GDM1 (cell line): ENCODE results near the gene DSCAML1.

Source experiments
- DNase-seq: peaks from one replicate; lab custom pipeline; 2025; lab: John Stamatoyannopoulos, UW

DSCAML1 gene

DNA sequence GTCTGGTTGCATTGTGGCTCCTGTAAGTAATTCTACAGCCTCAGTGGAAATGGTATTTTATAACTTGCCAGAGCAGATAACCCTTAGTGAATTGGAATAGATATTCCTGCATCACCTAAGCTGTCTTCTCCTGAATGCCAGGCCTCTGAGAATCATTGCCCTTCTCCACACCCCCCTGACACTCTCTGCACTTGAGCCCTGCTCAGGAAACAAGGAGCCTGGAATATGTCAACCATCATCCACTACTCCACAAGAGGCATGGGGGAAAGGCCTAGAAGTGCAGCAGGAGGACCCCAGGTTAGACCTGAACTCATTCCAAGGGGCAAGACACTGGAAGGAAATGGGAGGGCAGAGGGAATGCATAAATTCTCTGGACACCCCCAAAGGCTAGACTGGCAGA lies 72.4 kb downstream of the DSCAML1 start:
- no peak for DNase-seq

DNA sequence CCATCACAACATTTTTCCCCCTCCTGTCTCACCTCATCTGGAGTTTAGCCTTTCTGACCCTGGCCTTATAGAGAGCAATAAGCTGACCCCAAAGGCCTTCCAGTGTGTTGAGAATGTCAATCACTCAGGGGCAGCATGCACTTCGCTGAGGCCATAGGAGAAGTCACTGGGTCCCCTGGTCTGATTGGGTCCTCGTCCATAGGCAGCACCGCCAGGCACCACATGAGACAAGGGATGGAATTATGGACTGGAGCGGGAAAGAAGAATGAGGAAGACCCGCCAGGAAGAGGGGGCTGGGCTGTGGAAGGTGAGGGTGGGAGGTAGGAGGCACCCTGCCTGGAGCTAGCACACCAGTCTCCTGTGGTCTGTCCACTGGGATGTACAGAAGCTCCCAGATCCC lies 72.9 kb downstream of the DSCAML1 start:
- DNase-seq: no peak

DNA sequence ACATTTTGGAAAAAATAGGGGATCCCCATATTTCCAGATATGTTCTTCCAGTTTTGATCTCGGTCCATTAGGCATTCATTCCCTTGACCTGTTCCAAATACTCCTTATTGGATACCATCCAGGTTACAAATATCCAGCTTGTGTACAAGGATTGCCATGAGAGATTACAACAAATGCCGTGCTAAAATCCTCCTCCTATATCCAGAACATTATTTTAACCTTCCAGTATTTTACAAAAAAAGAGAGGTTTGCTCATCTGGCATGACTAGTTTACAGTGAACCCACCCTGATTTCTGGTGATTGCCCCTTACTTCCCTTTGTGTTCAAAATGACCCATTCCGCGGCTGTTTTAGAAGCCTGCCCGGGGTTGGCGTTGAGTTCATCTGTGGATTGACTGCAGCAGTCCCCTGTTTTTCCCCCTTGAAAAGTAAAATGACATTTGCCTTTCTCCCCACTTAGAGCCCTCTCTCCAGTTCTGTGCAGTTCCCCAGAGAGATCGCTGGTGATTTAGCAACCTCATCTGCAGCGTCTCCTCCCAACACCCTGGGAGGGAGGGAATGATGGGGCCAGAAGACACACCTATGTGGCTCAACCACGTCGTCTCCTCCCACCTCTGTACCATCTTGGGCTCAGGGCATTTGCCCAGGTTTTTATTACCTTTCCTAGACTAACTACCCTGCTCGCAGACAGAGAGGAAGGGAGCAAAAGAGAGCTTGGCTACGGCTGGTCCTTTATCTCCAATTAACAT lies 73.6 kb downstream of the DSCAML1 start:
- no peak for DNase-seq

DNA sequence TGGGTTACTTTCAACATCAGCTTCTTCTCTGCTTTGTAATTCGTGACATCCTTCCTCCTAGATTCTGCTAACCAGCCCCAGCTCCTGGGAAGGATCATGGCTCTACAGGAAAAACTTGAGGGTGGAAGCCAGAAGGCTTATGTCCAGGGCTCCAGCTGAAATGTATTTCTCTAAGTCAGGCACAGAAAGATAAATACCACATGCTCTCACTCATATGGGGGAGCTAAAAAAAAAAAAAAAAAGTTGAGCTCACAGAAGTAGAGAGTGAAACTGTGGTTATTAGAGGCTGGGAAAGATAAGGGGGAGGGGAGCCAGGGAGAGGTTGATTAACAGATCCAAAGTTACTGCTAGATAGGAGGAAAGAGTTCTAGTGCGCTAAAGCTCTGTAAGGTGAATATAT lies 74.9 kb downstream of the DSCAML1 start:
- DNase-seq: no peak

DNA sequence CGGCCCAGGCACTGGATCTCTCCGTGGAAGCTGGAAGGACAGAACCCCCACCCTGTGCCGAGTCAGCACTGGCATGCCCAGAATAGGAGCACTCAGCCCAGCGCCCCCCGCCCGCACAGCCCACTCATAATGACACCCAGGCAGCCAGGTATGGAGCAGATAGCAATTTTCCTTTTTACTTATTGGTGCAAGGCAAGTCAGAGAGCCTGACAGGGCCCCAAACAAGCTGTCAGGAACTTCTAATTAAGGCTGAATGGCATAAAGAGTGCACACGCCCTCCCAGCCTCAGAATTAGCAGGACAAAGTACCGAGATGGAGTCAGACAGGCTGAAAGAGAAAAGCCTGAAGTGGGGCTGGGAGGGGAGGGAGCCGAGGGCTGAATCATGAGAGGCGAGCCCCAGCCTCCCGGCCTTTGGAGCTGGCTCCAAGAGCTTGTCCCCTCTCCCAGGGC lies 76.9 kb downstream of the DSCAML1 start:
- no peak for DNase-seq

DNA sequence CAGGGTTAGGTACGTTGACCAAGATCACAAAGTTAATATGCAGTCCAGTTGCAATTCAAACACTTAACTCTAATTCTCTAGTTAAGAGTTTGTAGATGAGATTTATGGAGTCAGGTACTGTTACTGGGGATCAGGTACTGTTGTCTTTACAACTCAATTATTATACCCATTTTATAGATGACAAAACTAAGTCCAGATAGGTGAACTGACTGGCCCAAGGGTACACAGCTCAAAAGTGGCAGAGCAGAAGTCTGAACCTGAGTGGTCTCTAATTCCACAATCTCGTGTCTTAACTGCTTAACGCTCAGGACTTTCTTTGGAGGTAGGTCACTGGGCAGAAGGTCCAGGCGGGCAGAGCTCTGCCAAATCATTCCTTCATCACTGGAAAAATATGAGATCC lies 77.5 kb downstream of the DSCAML1 start:
- no peak for DNase-seq

DNA sequence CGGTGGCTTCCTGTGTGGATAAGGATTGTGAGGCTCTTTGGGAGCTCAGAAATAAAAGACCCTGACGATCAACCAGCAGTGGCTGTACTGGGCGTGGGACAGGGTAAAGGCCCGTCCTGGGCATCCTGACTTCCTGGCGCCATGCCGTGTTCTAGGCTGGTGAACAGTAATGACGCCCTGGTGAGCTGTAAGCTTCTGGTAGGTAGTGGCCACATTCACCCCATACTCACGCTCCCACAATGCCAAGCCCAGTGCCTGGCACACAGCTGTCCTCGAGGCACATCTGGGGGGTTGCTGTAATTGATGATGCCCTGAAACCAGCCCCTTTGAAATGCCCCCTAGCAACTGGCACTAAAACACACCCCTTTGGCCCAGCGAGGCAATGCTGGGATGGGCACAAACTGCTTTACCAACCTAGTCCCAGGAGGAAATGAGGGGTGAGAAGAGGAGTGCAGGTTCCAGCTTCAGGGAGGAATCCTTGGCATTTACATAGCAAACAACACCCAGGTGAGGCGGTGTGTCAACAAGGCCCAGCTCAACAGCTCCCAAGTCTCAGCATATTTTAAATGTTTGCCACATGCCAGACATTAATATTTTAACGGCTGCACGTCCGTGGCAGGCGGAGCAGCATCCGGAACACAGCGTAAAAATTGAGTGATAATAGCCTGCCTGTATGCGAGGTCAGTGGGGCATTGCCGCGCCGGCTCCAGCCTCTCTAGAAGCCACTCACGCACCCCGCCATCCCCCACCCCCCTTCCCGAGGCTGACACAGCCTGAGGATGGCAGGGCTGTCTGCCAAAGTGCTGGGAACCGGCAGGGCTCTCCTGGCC lies 79.3 kb downstream of the DSCAML1 start:
- DNase-seq: no peak

DNA sequence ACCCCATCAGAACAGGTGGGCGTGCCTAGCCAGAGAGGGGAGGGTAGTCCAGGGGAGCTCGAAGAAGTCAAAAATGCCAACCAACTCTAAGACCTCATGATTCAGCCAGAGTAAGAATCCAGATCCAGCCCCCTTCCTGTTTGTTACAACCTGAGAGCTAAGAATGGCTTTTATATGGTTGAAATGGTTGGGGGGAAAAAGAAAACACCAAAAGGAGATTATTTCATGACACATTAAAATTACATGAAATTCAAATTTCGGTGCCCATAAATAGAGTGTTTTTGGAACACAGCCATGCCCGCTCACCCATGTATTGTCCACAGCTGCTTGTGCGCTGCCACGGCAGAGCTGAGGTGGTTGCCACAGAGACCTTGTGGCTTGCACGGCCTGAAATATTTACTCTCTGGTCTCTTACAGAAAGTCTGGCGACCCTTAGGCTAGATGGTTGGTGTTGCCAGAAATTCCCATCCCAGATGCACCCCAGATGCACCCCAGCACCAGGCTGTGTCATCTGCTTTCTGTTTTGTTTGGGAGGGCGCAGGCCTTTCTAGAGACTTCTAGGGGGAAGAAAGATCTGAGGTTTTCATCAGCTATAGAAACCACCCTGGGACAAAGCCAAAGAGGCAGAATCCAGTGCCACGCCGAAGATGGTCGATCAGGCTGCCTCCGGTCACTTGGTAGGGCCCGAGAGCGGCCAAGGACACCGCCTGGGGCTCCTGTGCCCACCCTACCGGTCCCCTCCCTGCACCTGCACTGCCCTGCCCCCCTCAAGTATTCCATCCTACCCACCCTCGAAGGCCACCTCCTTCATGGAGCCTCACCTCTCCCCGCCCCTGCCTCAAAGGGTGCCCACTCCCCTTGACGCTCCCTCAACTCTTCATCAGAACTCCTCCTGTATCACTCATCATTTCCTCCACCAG lies 80.2 kb downstream of the DSCAML1 start:
- no peak for DNase-seq

DNA sequence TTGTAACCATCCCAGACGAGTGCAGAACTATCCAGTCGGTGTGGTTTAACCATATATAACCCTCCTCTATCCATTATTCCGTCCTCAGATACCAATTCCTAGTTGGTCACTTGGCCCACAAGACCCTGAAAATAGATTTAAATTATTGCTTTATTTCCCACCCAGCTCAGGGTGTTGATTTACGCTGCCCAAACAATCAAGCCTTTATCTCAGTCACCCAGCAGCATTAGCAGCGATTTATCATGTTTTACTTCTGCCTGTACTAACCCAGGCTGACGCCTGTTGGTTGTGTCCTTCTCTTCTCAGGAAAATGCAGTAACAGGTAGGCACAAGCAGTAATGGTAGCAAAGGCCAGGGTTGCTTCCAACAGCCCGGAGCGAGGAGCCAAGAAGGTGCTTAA lies 81.2 kb downstream of the DSCAML1 start:
- no peak for DNase-seq

DNA sequence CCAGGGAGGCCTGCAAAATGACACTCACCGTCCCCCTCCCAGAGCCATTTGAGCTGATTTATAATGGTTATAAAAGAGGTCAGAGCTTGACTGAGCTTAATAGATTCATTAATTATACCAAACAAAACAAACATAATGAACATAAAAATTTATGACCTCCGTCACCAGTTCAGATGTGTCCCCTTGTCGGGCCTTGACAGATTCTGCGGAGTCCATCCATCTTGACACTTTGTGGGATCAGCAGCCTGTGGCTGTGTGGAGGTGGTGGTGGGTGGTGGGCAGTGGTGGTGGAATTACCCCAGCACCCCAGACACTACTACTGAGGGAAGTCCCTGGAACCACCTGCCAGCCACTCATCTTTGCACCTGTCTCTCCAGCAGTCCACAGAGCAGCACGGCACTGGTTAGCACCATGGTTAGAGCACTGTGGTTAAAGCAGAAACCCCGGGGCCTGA lies 83.5 kb downstream of the DSCAML1 start:
- DNase-seq: no peak

DNA sequence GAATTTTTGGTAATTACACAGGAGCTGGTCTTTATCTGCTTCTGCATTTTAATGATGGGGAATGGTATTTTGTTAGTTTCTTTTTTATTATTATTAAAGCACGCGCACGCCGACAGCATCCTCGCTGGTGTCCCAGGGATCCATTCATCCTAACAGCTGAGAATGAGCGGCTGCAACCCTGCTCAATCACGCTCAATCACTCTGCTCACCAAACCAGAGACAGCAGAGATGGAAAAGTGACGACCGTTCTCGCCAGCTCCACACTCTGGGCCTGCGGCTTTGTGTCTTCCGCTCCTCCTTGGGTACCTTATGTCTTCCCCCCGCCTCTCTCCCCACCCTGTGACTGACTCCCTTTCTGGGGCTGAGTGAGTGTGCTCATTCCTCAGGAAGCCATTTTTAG lies 84.5 kb downstream of the DSCAML1 start:
- no peak for DNase-seq

DNA sequence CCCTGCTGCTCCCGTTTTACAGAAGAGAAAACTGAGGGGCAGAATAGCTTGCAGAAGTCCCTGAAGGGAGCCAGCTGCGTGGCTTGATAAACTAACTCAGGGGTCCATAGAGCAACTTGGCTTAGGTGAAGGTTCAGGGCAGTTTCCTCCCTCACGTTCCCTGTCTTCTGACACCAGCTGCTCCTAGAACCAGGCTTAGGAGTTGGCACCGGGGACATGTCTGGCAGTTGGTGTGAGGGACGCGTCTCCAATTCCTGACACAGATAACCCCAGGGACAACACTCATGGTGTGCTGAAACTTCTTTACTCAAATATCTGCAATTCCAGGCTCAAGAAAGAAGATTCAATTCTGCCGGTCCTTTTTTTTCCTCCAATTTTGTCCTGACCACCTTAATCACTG lies 85.7 kb downstream of the DSCAML1 start:
- DNase-seq: no peak

DNA sequence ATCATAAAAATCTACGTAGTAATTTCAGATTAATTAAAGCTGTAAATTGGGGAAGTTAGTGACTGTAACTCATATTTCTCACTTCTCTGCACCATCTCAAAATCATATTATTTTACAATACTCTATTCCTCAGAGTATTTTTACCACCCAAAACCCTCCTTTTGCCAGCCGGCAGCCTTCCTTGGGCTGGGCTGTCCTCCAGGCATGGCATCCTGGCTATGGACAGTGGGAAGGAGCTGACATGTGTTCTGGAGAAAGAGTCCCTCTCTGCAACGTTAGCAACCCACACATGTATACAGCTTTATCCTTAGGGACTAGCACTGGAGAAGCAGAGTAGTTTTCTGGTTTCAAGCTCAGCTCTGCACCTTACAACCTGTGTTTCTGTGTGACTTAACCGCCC lies 86.8 kb downstream of the DSCAML1 start:
- no peak for DNase-seq

DNA sequence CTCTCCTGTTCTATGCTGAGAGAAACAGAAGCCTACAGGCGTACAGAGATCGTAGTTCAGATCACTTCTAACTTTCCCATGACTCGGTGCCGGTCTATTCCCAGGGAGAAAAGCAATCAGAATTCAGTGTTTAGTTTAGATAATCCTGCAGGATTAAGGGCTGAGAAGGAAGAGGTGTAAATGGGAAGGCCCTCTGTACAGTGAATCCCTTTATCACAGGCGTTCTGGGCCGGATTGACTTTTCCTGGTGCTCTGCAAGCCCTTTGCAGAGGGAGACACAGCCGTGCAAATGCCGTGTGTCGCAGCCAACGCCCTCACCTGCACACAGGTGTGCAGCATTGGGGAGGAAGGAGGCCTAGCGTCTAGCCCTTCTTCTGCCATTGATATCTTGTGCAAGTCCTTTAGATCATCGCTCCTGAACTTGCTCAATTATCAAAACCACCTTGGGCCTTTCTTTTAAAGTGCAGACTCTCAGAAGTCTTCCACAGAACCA lies 90.6 kb downstream of the DSCAML1 start:
- no peak for DNase-seq

DNA sequence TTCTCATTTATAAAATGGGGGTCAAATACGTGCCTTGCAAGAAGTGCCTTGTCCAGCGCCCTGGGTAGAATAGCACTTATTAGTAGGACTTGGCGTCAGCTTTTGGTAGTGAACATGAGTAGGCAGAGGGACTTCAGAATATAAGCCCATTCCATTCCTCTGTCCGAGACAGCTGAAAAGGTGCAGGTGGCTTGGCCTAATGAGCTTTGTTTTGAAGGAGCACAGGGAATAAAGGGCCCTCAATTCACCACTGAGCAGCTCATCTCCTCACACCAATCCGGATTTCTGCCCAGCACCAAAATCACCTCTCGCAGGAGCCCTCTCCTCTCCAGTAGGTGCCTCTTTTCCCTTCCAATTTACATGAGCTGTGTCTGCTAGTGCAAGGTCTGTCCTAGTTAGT lies 91.2 kb downstream of the DSCAML1 start:
- no peak for DNase-seq

DNA sequence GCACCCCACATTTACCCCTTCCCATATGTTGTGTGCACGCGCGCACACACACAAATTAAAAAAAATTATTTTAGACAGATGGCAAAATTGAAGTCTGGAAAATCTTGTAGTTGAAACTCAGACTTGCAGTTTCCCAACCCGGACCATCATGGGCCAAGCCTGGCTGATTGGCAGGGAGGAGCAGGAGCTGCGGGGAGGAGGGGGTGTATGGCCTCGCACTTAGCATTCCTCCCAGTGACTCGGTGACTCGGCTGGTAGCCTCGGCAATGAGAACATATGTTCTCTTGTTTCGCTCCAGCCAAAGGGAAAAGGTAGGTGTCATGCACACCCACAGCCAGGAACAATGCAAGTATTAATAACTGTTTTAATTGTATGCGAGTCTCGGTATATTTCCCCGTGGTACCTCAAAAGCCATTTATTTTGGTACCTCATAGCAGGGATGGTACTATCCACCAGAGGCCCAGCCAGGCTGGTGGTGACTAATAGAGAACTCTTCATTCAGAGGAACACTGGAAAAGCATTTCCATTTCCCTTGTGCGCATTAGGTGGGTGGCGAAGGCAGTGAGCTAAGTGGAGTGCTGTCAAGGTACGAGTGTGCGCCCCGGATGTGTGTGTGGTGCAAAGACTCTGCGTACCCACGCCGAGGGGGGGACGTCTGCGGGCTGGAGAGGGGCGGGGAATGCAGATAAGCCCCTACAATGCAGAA lies 92.5 kb downstream of the DSCAML1 start:
- no peak for DNase-seq

DNA sequence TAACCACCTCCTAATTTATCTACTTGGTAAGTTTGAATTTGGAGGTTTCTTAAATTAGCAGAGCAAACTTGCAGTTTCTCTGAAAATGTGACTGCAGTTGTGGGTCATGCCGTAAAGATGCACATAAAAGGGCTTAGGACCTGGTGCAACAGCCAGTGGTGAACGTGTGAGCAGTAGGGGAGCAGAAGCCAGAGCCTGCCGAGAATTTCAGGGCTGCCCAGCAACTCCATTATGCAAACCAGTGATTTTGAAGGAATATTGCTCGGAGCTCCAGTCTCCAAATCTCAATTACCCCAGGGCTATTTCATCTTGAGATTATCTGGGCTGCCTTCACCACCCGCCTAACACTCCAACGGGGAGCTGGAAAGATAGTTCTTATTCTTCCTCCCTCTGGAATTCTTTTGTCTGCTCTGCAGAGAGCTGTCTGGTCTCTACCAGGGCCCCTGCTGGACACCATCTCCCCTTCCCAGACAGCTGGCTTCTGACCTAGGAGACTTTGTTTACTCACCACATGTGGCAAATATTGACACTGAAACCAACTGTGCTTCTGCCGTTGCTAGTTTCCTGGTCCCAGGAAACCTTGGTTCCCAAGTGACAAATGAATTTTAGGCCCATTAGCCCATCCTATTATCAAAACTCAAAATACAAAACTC lies 93.9 kb downstream of the DSCAML1 start:
- no peak for DNase-seq

DNA sequence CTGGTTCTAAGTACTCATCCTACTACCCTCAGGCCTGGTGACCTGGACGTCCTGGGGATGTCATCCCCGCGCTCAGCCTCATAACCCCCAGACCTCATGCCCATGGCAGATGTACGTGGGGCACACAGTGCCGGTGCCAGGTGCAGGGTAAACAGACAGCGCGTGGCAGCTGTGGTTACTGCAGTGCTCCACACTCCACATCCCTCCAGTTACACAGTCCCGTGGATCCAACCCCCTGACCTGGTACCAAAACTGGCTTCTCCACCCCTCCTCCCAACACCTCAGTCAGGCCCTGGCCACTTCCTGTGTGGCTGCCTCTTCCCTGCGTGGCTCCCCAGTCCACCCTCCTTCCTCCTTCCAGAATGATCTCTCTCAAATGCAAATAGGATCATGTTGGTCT lies 95.2 kb downstream of the DSCAML1 start:
- no peak for DNase-seq

DNA sequence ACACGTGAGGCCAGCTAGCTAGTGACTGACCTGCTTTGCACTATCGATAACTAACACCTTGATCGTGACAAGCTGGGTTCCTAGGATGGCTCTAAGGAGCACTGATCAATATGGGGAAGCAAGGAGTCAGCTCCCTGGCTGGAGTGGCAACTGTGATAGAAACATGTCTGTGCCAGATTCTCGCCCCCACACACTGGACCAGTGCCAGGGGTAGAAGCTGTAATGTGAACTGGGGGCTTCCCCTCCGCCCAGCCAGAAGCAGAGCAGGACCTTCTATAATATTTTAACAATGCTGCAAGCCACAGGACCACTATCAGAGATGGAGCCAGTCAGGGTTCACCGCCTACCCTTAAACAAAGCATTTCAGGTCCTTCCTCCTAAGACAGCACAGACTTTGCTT lies 96.5 kb downstream of the DSCAML1 start:
- DNase-seq: no peak

DNA sequence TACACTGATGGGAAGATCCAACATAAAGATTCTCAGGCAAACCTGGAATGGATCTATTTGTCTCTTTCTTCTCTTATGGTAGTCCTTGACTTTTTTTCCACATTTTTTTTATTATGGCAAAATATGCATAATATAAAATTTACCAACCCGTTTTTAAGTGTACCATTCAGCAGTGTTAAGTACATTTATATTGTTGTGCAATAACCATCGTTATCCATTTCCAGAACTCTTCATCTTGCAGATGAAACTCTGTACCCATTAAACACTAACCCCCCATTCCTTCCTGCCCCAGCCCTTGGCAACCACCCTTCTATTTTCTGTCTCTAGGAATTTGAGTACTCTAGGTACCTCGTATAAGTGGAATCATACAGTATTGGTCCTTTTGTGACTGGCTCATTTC lies 99.7 kb downstream of the DSCAML1 start:
- no peak for DNase-seq

DNA sequence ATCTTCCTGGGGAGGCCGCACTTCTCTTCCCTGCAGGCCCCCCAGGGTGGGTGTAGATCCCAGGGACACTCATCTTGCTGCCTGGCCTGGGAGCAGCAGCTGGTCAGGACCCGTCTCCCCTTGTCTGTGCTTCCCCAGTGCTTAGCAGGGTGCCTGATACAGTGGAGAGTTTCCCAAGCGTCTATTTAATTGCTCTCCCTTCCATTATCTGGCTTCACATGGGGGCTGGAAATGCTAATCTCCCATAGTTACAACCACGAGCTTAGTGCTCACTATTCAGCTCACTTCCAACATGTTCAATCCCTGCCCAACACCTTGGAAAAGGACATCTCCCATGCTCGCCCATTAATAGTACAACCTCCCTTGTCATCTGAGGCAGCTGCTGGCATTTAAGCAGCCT lies 100.5 kb downstream of the DSCAML1 start:
- no peak for DNase-seq
